B cell (primary cell): Measurements from ENCODE around the gene PGP.

ENCODE experiments used
- CTCF ChIP-seq: fragments of 200-600 bp; IDR thresholded peaks from one replicate; pipeline ENCODE4 v1.8.0; 2022; ENCODE audit warnings: antibody characterized with exemption, mild to moderate bottlenecking
- EZH2 ChIP-seq: IDR thresholded peaks from 2 replicates; pipeline ENCODE4 v1.6.1; 2012; ENCODE audit warnings: borderline replicate concordance, low read depth, mild to moderate bottlenecking, moderate library complexity, low read length; ENCODE audit not compliant: insufficient read depth, poor library complexity, severe bottlenecking

GRCh38 chr16:2181952-2182351 lies 32.7 kb downstream of the PGP start:
- no peak for TF ChIP-seq CTCF
- no peak for TF ChIP-seq EZH2
